HG03354 (cell line): ENCODE data around the gene SETD1B.
"Not testable (repeated sequence)": the region's sequence is repeated elsewhere in the genome, so short reads cannot be mapped to it uniquely, and the experiment has no call there.

Experiments used
- ATAC-seq: cut with Tn5 transposase; IDR thresholded peaks from one replicate; pipeline ENCODE4 v1.9.1; 2021; ENCODE audit warnings: mild to moderate bottlenecking; ENCODE audit not compliant: unreplicated experiment, poor library complexity, severe bottlenecking

SETD1B gene

GRCh38 chr12:121875582-121875981 is 71.8 kb downstream of the SETD1B start:
- ATAC-seq: no peak

- not testable (repeated sequence) for ATAC-seq
Measured at GRCh38 chr12:121876080-121876447, 72.3 kb downstream of the SETD1B start.
